Mesendoderm (in vitro differentiated cells): ENCODE measurements around the gene IGSF8. TPM values are rescaled to one million over a fixed set of nuclear protein-coding genes. Genes with fewer than 3 reads are reported as not detected.

ENCODE experiments used
- DNase-seq: peaks from one replicate; pipeline ENCODE4 v3.0.0; 2013
- H2AK5ac ChIP-seq: 2 replicates; pipeline ENCODE4 v1.6.1; 2013; ENCODE audit warnings: low read length, inconsistent platforms
- H2BK120ac ChIP-seq: 2 replicates; pipeline ENCODE4 v1.6.1; 2013; ENCODE audit warnings: low read depth, mild to moderate bottlenecking, low read length, moderate library complexity, mixed read lengths
- H2BK15ac ChIP-seq: replicated peaks from 2 replicates; pipeline ENCODE4 v1.6.1; 2013; ENCODE audit warnings: low read depth, mild to moderate bottlenecking, moderate library complexity
- H2BK5ac ChIP-seq: 2 replicates; pipeline ENCODE4 v1.6.1; 2013; ENCODE audit warnings: low read length, inconsistent platforms
- H3K18ac ChIP-seq: 2 replicates; pipeline ENCODE4 v1.6.1; 2013; ENCODE audit warnings: mild to moderate bottlenecking, low read length, mixed read lengths
- H3K23ac ChIP-seq: one replicate; pipeline ENCODE4 v1.6.1; 2013; ENCODE audit warnings: low read length
- H3K27ac ChIP-seq: 2 replicates; pipeline ENCODE4 v1.5.1; 2013; ENCODE audit warnings: low read depth, mild to moderate bottlenecking, inconsistent platforms, low read length, moderate library complexity
- H3K27me3 ChIP-seq: 2 replicates; pipeline ENCODE4 v1.6.1; 2013; ENCODE audit warnings: low read length, control low read depth, mild to moderate bottlenecking, inconsistent platforms; ENCODE audit not compliant: insufficient read depth, poor library complexity
- H3K36me3 ChIP-seq: 2 replicates; pipeline ENCODE4 v1.6.1; 2013; ENCODE audit warnings: low read length, inconsistent platforms; ENCODE audit not compliant: control insufficient read depth, insufficient read depth
- H3K4ac ChIP-seq: one replicate; pipeline ENCODE4 v1.6.1; 2013; ENCODE audit warnings: low read depth, mild to moderate bottlenecking, low read length, moderate library complexity
- H3K4me1 ChIP-seq: 2 replicates; pipeline ENCODE4 v1.6.1; 2013; ENCODE audit warnings: low read depth, low read length, inconsistent platforms; ENCODE audit not compliant: control insufficient read depth
- H3K4me2 ChIP-seq: 2 replicates; pipeline ENCODE4 v1.6.1; 2013; ENCODE audit warnings: low read length
- H3K4me3 ChIP-seq: 2 replicates; pipeline ENCODE4 v1.5.1; 2013; ENCODE audit warnings: mild to moderate bottlenecking, low read length
- H3K56ac ChIP-seq: one replicate; pipeline ENCODE4 v1.6.1; 2013; ENCODE audit warnings: low read length
- H3K79me1 ChIP-seq: 2 replicates; pipeline ENCODE4 v1.6.1; 2013; ENCODE audit warnings: low read length, inconsistent platforms
- H3K79me2 ChIP-seq: 2 replicates; pipeline ENCODE4 v1.6.1; 2013; ENCODE audit warnings: mild to moderate bottlenecking, low read length; ENCODE audit not compliant: control insufficient read depth, insufficient read depth
- H3K9ac ChIP-seq: 2 replicates; pipeline ENCODE4 v1.6.1; 2013; ENCODE audit warnings: low read length, inconsistent platforms
- H4K5ac ChIP-seq: one replicate; pipeline ENCODE4 v1.6.1; 2013; ENCODE audit warnings: low read length
- H4K8ac ChIP-seq: one replicate; pipeline ENCODE4 v1.6.1; 2013; ENCODE audit warnings: low read depth, mild to moderate bottlenecking, control low read depth, low read length, moderate library complexity
- WGBS: extraction: QIAGEN DNeasy Blood & Tissue Kit; methylation state at CpG from one replicate; pipeline ENCODE4 v1.1.7; 2013; ENCODE audit warnings: low lambda C conversion rate, missing lambda C conversion rate; ENCODE audit not compliant: insufficient coverage; ENCODE audit errors: extremely low coverage; 5-methylcytosine and 5-hydroxymethylcytosine counted together
- polyA plus RNA-seq, 2 experiments: library from polyadenylated mRNA; stranded (reverse); fragments of 200-250 nt; gene quantifications; one replicate each; pipeline ENCODE4 v1.2.3, GENCODE V29; 2013

IGSF8 gene
- polyA plus RNA-seq (2013, experiment 1 of 2) = 22.0 TPM
- polyA plus RNA-seq (2013, experiment 2 of 2) = 20.7 TPM

GRCh38 chr1:160097911-160098851 is at the start of gene IGSF8:
Gene IGSF8 (minus strand): TSS chr1:160098619. CDS start chr1:160098472, 147 bp downstream.
- Histone ChIP-seq H3K9ac (peak within 1 kb of the TSS; percentile 80), H2BK15ac (no peak within 1 kb of the TSS), H3K27ac (no peak within 1 kb of the TSS), H3K36me3 (no peaks in the 10 kb centered on the region), H3K56ac (peak within 1 kb of the TSS; percentile 86), H3K27me3 (no peaks in the 10 kb centered on the region), H4K8ac (no peak within 1 kb of the TSS), H3K79me2 (peaks cover 9% of the 10 kb centered on the region), H3K4me1 (peaks cover 27% of the 10 kb centered on the region), H2AK5ac (no peak within 1 kb of the TSS), H3K4me3 (peak within 1 kb of the TSS; percentile 66), H3K79me1 (peaks cover 9% of the 10 kb centered on the region), H3K18ac (peak within 1 kb of the TSS; percentile 11), H3K4me2 (peak within 1 kb of the TSS; percentile 92), H2BK5ac (no peak within 1 kb of the TSS), H4K5ac (no peak within 1 kb of the TSS), H2BK120ac (no peak within 1 kb of the TSS), H3K4ac (no peak within 1 kb of the TSS), H3K23ac (peak within 1 kb of the TSS; percentile 83)
- no CpG with 5 or more reads among the region's 64 CpGs for WGBS
- no peak for DNase-seq

DNA sequence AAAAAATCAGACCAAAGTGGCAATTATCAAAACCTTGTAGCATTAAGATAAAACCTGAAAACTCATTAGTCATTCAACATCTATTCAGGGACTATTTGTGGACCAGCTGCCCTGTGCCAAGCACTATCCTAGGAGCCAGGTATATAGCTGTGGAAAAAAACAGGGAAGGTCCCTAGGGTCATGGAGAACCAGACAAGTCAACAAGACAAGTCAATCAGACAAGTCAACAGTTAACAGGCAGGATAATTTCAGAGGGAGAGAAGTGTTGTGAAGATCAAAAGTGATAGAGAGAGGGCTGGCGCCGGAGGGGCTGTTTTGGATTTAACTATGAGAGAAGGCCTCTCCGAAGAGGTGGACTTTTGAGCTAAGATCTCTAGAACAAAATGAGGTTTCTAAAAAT is 49.7 kb upstream of the IGSF8 start:
- no peak overlapping the region for H2AK5ac ChIP-seq
- no peaks in the 10 kb centered on the region for H3K79me1 ChIP-seq
- H4K8ac ChIP-seq = no peak overlapping the region
- no peak overlapping the region for H3K27ac ChIP-seq
- H2BK5ac ChIP-seq = no peak overlapping the region
- no peak overlapping the region for H2BK15ac ChIP-seq
- H3K18ac ChIP-seq = no peak overlapping the region
- no peaks in the 10 kb centered on the region for H3K27me3 ChIP-seq
- no peak overlapping the region for H3K4me2 ChIP-seq
- no peaks in the 10 kb centered on the region for H3K79me2 ChIP-seq
- no peaks in the 10 kb centered on the region for H3K36me3 ChIP-seq
- no peak overlapping the region for H3K56ac ChIP-seq
- H3K9ac ChIP-seq = no peak overlapping the region
- no peak overlapping the region for H3K4ac ChIP-seq
- no peaks in the 10 kb centered on the region for H3K4me1 ChIP-seq
- no peak overlapping the region for H3K23ac ChIP-seq
- H2BK120ac ChIP-seq = no peak overlapping the region
- H4K5ac ChIP-seq = no peak overlapping the region
- no peak overlapping the region for H3K4me3 ChIP-seq
- no peak for DNase-seq
- no CpG with 5 or more reads among the region's 3 CpGs for WGBS

DNA sequence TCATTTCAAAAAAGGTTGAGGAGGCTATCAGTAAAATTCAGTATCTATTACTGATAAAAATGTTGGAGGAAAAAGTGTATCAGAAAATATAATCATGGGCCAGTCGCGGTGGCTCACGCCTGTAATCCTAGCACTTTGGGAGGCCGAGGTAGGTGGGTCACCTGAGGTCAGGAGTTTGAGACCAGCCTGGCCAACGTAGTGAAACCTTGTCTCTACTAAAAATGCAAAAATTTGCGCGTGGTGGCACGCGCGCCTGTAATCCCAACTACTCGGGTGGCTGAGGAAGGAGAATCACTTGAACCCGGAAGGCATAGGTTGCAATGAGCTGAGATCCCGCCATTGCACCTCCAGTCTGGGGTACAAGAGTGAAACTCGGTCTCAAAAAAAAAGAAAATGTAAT is 47.7 kb upstream of the IGSF8 start:
- H3K4ac ChIP-seq = no peak overlapping the region
- H2AK5ac ChIP-seq = no peak overlapping the region
- no peaks in the 10 kb centered on the region for H3K36me3 ChIP-seq
- no peak overlapping the region for H2BK5ac ChIP-seq
- no peak overlapping the region for H2BK120ac ChIP-seq
- H3K18ac ChIP-seq = no peak overlapping the region
- no peak overlapping the region for H2BK15ac ChIP-seq
- no peak overlapping the region for H3K4me2 ChIP-seq
- no peak for DNase-seq
- no peak overlapping the region for H3K23ac ChIP-seq
- no peak overlapping the region for H4K8ac ChIP-seq
- no peak overlapping the region for H3K56ac ChIP-seq
- no peaks in the 10 kb centered on the region for H3K4me1 ChIP-seq
- no peaks in the 10 kb centered on the region for H3K27me3 ChIP-seq
- no peaks in the 10 kb centered on the region for H3K79me1 ChIP-seq
- no peaks in the 10 kb centered on the region for H3K79me2 ChIP-seq
- no peak overlapping the region for H3K27ac ChIP-seq
- WGBS = no CpG with 5 or more reads among the region's 14 CpGs
- no peak overlapping the region for H3K9ac ChIP-seq
- no peak overlapping the region for H4K5ac ChIP-seq
- H3K4me3 ChIP-seq = no peak overlapping the region

DNA sequence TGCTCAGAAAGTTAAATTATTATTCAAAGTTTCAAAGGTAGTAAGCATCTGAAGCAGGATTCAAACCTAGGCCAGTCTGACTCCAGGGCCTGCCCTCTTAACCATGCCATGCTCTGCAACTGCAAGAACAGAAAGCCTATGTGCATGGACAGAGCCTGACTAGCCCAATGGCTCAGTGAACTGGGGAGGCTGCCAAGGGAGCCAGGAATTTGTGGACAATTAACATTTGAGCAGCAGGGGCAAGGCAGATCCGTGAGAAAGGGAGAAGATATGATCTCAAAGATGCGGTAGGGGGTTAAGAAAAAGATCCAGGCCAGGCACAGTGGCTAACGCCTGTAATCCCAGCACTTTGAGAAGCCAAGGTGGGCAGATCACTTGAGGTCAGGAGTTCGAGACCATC is 46.5 kb upstream of the IGSF8 start:
- no CpG with 5 or more reads among the region's 4 CpGs for WGBS
- no peak overlapping the region for H3K18ac ChIP-seq
- H3K4me1 ChIP-seq = no peaks in the 10 kb centered on the region
- H3K27me3 ChIP-seq = no peaks in the 10 kb centered on the region
- no peak overlapping the region for H4K5ac ChIP-seq
- no peak overlapping the region for H3K9ac ChIP-seq
- H3K23ac ChIP-seq = no peak overlapping the region
- no peaks in the 10 kb centered on the region for H3K36me3 ChIP-seq
- no peak overlapping the region for H2BK15ac ChIP-seq
- H3K4me3 ChIP-seq = no peak overlapping the region
- H3K56ac ChIP-seq = no peak overlapping the region
- DNase-seq = peak; percentile 66
- no peak overlapping the region for H2AK5ac ChIP-seq
- H2BK120ac ChIP-seq = no peak overlapping the region
- no peaks in the 10 kb centered on the region for H3K79me2 ChIP-seq
- H3K4me2 ChIP-seq = no peak overlapping the region
- no peak overlapping the region for H2BK5ac ChIP-seq
- no peak overlapping the region for H3K27ac ChIP-seq
- no peak overlapping the region for H3K4ac ChIP-seq
- no peak overlapping the region for H4K8ac ChIP-seq
- no peaks in the 10 kb centered on the region for H3K79me1 ChIP-seq

- DNase-seq = no peak
- Histone ChIP-seq H3K18ac (no peak overlapping the region), H3K23ac (no peak overlapping the region), H3K4ac (no peak overlapping the region), H2BK120ac (no peak overlapping the region), H3K36me3 (no peaks in the 10 kb centered on the region), H4K5ac (no peak overlapping the region), H3K56ac (no peak overlapping the region), H3K4me3 (no peak overlapping the region), H3K79me2 (no peaks in the 10 kb centered on the region), H3K79me1 (no peaks in the 10 kb centered on the region), H3K27me3 (no peaks in the 10 kb centered on the region), H3K9ac (no peak overlapping the region), H3K27ac (no peak overlapping the region), H2BK5ac (no peak overlapping the region), H2BK15ac (no peak overlapping the region), H3K4me2 (no peak overlapping the region), H3K4me1 (no peaks in the 10 kb centered on the region), H2AK5ac (no peak overlapping the region), H4K8ac (no peak overlapping the region)
- WGBS = no CpG with 5 or more reads among the region's 1 CpG
Observed at GRCh38 chr1:160143695-160144094, 45.3 kb upstream of the IGSF8 start.
